ENCODE data around the gene GATAD2B.

DNA sequence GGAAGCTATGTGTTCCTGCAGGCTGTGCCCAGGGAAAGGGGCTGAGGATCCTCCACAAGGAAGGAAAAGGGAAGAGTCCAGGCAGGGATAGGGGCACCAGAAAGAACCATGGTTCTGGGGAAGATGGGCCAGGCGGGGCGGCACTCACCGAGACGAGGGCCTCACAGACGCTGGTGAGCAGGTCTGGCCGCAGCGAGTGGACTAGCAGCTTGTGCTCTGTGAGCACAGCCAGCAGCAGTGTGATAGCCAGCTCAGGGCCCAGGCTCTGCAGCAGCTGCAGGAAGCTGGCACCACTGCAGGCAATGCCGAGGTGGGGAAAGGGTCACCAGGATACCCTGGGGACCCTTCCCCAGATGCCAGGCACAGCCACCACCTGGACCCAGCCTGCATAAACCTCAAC is 18.0 kb upstream of the GATAD2B start:
- TF ChIP-seq FOS (IDR thresholded peaks at IDR 0.05; ENCODE audit: low read depth, low read length) (no peak), CTCF (conservative IDR thresholded peaks at IDR 0.05; ENCODE audit: low read depth, low read length) (no peak), MXI1 (IDR thresholded peaks at IDR 0.05; ENCODE audit: borderline replicate concordance, low read depth, low read length) (no peak), MAZ (IDR thresholded peaks at IDR 0.05; ENCODE audit: borderline replicate concordance, low read depth, low read length) (no peak)
- TF ChIP-seq, protein P1, sequence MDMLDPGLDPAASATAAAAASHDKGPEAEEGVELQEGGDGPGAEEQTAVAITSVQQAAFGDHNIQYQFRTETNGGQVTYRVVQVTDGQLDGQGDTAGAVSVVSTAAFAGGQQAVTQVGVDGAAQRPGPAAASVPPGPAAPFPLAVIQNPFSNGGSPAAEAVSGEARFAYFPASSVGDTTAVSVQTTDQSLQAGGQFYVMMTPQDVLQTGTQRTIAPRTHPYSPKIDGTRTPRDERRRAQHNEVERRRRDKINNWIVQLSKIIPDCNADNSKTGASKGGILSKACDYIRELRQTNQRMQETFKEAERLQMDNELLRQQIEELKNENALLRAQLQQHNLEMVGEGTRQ (IDR thresholded peaks at IDR 0.05; ENCODE audit: low read depth, low read length) = no peak
- TF ChIP-seq, protein P2, sequence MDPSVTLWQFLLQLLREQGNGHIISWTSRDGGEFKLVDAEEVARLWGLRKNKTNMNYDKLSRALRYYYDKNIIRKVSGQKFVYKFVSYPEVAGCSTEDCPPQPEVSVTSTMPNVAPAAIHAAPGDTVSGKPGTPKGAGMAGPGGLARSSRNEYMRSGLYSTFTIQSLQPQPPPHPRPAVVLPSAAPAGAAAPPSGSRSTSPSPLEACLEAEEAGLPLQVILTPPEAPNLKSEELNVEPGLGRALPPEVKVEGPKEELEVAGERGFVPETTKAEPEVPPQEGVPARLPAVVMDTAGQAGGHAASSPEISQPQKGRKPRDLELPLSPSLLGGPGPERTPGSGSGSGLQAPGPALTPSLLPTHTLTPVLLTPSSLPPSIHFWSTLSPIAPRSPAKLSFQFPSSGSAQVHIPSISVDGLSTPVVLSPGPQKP (IDR thresholded peaks at IDR 0.05; ENCODE audit: borderline replicate concordance, low read depth, low read length) = no peak
